Fibroblast of villous mesenchyme (primary cell): ENCODE data around the gene TMEM236. TPM values are rescaled to one million over a fixed set of nuclear protein-coding genes. Genes with fewer than 3 reads are reported as not detected.

Experiments
- DNase-seq: peaks from one replicate; pipeline ENCODE4 v3.0.0-alpha.2; 2010; ENCODE audit warnings: low read depth
- H3K4me3 ChIP-seq: 2 replicates; pipeline ENCODE4 v1.5.1; 2011; ENCODE audit warnings: low read depth, mild to moderate bottlenecking, low read length
- total RNA-seq: library from RNA; depleted of rRNA; stranded (reverse); fragments of >200 nt; gene quantifications from 2 replicates; pipeline ENCODE4 v1.2.3, GENCODE V29; 2012
- TF ChIP-seq, protein P1 (sequence below): IDR thresholded peaks from 2 replicates; pipeline ENCODE4 v1.5.1; 2012; ENCODE audit warnings: low read depth, mild to moderate bottlenecking, low read length; ENCODE audit not compliant: insufficient read depth

The TMEM236 gene, protein sequence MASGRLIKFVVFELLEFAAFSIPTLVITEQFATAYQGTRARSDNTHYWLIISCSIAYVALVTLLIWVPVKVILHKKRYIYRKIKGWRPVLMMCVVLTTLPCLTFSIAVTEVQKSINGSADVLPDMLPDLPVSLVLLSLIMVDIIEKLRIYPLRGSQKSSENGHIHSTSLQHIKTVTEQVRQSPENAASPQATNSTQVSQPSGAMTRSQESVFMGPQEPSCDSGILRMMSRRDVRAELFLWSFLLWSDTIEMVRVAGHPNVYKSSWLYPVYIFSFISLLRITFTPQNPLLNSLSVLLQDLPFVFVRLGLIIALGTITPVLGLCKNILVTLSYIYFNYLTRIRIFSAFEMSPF
- under 0.01 TPM in 2 replicates for total RNA-seq

DNA sequence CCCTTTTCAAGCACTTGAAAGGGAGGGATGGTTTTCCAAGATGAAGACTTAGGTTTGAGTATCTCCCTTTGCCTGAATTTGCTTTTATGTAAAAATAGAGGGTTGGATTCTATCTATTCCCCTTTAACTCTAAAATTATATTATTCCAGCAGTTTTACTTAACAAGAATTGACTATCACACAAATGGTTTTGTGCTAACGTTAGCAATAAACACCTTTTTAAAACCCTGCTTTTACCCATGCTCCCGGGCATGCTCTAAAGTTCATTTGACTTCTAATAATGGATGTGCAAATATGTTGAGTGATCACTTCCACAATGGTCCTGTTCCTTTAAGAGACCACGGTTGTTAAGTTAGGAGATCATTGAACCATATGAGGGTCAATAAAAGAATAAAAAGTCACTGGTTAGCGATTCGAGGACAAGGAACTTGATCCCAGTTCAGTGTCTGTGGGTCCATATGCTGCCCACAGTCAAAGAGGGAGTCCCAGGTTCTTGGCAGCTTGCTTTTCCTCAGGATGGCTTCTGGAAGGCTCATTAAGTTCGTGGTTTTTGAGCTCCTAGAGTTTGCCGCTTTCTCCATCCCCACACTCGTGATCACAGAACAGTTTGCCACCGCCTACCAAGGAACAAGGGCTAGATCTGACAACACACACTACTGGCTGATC is at the start of gene TMEM236:
Gene TMEM236 (plus strand): TSS at position 421 of the 665 bp plus-strand sequence. CDS start 95 bp downstream, at position 516.
- TF ChIP-seq, protein P1, sequence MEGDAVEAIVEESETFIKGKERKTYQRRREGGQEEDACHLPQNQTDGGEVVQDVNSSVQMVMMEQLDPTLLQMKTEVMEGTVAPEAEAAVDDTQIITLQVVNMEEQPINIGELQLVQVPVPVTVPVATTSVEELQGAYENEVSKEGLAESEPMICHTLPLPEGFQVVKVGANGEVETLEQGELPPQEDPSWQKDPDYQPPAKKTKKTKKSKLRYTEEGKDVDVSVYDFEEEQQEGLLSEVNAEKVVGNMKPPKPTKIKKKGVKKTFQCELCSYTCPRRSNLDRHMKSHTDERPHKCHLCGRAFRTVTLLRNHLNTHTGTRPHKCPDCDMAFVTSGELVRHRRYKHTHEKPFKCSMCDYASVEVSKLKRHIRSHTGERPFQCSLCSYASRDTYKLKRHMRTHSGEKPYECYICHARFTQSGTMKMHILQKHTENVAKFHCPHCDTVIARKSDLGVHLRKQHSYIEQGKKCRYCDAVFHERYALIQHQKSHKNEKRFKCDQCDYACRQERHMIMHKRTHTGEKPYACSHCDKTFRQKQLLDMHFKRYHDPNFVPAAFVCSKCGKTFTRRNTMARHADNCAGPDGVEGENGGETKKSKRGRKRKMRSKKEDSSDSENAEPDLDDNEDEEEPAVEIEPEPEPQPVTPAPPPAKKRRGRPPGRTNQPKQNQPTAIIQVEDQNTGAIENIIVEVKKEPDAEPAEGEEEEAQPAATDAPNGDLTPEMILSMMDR, result no peak
- H3K4me3 ChIP-seq, result no peak within 1 kb of the TSS

DNA sequence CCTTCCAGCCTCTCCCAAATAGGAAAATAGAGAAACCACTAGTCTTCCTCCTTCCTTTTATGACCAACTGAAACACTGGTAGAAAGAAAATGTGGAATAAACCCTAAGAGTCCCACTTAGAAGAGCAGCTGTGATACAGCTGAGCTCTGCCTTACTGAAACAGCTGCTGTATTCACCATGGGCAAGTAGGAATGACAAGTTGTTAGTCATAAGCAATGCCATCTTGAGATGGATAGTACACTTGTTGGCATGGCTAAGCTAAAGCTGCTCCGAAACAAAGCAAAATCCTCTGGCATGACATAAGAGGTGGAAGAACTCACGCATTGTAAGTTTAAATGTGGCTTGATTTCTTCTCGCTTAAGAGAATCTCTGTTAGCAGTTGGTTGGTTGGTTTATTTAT is 48.3 kb upstream of the TMEM236 start:
- TF ChIP-seq, protein P1, result no peak
- DNase-seq, result no peak
- no peak overlapping the region for H3K4me3 ChIP-seq

More for the DNA sequence above, at the start of gene TMEM236:
- DNase-seq, result no peak

DNA sequence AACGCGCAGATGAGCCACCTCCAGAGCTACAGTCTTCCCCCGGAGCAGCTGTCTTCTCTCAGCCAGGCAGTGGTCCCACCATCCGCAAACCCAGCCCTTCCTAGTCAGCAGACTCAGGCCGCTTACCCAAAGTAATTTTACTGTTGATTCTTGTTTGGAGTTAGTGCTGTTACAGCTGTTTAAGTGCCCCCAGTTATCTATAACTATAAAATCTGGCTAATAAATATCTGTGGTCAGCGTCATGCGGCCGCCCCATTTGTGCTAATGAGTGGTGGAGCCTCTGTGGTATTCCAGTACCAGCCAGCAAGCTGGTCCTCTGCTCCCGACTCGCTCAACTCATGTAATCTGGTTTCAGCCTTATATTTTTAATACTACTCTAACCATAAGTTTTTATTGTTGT is 43.2 kb upstream of the TMEM236 start:
- DNase-seq, result peak; percentile 92
- TF ChIP-seq, protein P1, result no peak
- no peak overlapping the region for H3K4me3 ChIP-seq

DNA sequence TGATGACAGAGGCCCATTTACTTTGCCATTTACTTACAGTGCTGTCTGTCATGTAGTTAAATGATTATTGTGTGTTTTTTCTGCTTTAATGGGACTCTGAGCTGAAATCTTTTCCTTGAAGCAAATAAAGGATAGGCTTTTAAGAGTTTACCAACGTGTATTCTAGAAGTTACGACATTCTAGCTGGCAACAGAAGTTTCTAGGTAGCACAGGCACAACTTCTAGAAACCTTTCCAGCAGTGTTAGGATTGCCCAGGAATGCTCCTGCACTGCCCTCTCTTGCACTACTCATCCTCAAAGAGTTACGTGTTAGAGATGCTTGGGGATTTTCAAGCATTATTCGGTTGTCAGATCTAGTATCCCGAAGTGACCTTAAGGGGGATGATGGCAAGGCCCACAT is 42.5 kb upstream of the TMEM236 start:
- H3K4me3 ChIP-seq, result no peak overlapping the region
- DNase-seq, result peak; percentile 24
- TF ChIP-seq, protein P1, result no peak

DNA sequence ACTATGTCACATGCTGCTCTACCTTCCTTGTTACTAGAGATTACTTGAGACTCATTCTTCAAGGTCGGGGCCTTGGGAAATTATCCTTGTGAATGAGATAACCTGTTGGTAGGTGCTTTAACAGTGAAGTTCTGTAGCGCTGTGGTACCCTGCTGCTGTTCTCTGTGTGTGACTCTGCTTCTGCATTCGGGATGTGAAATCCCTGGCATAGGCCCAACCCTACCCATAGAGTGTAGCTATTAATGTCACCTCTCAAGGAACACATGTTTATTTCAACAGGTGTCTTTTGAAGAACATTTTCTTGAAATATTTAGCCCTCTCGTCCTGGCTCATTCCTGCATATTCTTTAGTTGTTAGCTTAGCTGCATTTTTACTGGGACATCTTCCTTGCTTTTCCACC is 41.8 kb upstream of the TMEM236 start:
- H3K4me3 ChIP-seq, result no peak overlapping the region
- DNase-seq, result no peak
- TF ChIP-seq, protein P1, result no peak

DNA sequence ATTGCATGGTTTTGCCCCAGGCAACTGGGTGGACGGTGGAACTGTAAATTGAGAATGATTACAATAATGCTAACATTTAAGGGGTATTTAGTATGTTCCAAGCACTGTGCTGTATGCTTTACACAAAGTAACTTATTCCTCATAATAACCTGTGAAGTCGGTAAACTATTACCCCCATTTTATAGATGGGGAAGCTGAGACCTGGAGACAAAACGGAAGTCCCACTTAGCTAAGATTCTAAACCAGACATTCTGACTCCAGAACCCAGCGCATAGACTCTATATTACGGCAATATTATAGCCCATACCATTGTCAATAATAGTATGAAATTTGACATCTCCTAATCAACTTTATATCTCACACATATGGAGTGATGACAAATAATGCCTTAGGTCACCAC is 39.9 kb upstream of the TMEM236 start:
- no peak overlapping the region for H3K4me3 ChIP-seq
- DNase-seq, result no peak
- TF ChIP-seq, protein P1, result no peak
